Measurements from ENCODE around the gene ADRB2. TPM values are rescaled to one million over a fixed set of nuclear protein-coding genes. Genes with fewer than 3 reads are reported as not detected.
A peak's percentile ranks its signal among the peaks of the same experiment; 100 is the strongest.

The ADRB2 gene
- total and polyA plus RNA-seq, 10 of the 15 experiments (the other 5 are each of a cell fraction or from before 2014, with no cell fraction given), result 0.03 to 0.34 (median 0.18) TPM; not detected in 1

GRCh38 chr5:148791334-148791667 lies 35.1 kb upstream of the ADRB2 start (continued):
- TF ChIP-seq, protein P1, sequence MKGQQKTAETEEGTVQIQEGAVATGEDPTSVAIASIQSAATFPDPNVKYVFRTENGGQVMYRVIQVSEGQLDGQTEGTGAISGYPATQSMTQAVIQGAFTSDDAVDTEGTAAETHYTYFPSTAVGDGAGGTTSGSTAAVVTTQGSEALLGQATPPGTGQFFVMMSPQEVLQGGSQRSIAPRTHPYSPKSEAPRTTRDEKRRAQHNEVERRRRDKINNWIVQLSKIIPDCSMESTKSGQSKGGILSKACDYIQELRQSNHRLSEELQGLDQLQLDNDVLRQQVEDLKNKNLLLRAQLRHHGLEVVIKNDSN (IDR thresholded peaks at IDR 0.05; ENCODE audit: borderline replicate concordance, extremely low read length, insufficient read depth, low read depth, low read length), result no peak
- TF ChIP-seq BCLAF1 (IDR thresholded peaks at IDR 0.05), result no peak
- no peak for TF ChIP-seq TARDBP (IDR thresholded peaks at IDR 0.05; ENCODE audit: borderline replicate concordance)
- TF ChIP-seq SPI1 (IDR thresholded peaks at IDR 0.05; ENCODE audit: borderline replicate concordance, insufficient read depth, low read depth, low read length), result peak; percentile 84
- TF ChIP-seq, protein P2, sequence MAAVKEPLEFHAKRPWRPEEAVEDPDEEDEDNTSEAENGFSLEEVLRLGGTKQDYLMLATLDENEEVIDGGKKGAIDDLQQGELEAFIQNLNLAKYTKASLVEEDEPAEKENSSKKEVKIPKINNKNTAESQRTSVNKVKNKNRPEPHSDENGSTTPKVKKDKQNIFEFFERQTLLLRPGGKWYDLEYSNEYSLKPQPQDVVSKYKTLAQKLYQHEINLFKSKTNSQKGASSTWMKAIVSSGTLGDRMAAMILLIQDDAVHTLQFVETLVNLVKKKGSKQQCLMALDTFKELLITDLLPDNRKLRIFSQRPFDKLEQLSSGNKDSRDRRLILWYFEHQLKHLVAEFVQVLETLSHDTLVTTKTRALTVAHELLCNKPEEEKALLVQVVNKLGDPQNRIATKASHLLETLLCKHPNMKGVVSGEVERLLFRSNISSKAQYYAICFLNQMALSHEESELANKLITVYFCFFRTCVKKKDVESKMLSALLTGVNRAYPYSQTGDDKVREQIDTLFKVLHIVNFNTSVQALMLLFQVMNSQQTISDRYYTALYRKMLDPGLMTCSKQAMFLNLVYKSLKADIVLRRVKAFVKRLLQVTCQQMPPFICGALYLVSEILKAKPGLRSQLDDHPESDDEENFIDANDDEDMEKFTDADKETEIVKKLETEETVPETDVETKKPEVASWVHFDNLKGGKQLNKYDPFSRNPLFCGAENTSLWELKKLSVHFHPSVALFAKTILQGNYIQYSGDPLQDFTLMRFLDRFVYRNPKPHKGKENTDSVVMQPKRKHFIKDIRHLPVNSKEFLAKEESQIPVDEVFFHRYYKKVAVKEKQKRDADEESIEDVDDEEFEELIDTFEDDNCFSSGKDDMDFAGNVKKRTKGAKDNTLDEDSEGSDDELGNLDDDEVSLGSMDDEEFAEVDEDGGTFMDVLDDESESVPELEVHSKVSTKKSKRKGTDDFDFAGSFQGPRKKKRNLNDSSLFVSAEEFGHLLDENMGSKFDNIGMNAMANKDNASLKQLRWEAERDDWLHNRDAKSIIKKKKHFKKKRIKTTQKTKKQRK (IDR thresholded peaks at IDR 0.05; ENCODE audit: low read depth, low read length), result no peak
- no peak for TF ChIP-seq SUPT20H (IDR thresholded peaks at IDR 0.05; ENCODE audit: borderline replicate concordance, control insufficient read depth, low read depth, low read length)
- TF ChIP-seq SREBF2 (IDR thresholded peaks at IDR 0.05; ENCODE audit: low read length), result no peak
- peak; percentile 91 for TF ChIP-seq FOXM1 (IDR thresholded peaks at IDR 0.05; ENCODE audit: low read depth, low read length)
- no peak for TF ChIP-seq STAT1 (conservative IDR thresholded peaks at IDR 0.05)
- 0 out of 4 replicates have a peak, but pooled peaks of 1 of the 2 experiments have one; percentile 23 for TF ChIP-seq SRF (IDR thresholded peaks at IDR 0.05; ENCODE audit: low read depth in 2 of 2, low read length in 2 of 2)
- peak; percentile 49; the same call in 1 of the 2 replicates for TF ChIP-seq TCF7 (IDR thresholded peaks at IDR 0.05; ENCODE audit: borderline replicate concordance)
- peak; percentile 97 for TF ChIP-seq IRF4 (IDR thresholded peaks at IDR 0.05; ENCODE audit: low read depth, low read length)
- no peak for TF ChIP-seq SIX5 (IDR thresholded peaks at IDR 0.05; ENCODE audit: low read depth, low read length, severe bottlenecking)
- no peak for TF ChIP-seq KLF5 (IDR thresholded peaks at IDR 0.05; ENCODE audit: partially characterized antibody)
- TF ChIP-seq, protein P3, sequence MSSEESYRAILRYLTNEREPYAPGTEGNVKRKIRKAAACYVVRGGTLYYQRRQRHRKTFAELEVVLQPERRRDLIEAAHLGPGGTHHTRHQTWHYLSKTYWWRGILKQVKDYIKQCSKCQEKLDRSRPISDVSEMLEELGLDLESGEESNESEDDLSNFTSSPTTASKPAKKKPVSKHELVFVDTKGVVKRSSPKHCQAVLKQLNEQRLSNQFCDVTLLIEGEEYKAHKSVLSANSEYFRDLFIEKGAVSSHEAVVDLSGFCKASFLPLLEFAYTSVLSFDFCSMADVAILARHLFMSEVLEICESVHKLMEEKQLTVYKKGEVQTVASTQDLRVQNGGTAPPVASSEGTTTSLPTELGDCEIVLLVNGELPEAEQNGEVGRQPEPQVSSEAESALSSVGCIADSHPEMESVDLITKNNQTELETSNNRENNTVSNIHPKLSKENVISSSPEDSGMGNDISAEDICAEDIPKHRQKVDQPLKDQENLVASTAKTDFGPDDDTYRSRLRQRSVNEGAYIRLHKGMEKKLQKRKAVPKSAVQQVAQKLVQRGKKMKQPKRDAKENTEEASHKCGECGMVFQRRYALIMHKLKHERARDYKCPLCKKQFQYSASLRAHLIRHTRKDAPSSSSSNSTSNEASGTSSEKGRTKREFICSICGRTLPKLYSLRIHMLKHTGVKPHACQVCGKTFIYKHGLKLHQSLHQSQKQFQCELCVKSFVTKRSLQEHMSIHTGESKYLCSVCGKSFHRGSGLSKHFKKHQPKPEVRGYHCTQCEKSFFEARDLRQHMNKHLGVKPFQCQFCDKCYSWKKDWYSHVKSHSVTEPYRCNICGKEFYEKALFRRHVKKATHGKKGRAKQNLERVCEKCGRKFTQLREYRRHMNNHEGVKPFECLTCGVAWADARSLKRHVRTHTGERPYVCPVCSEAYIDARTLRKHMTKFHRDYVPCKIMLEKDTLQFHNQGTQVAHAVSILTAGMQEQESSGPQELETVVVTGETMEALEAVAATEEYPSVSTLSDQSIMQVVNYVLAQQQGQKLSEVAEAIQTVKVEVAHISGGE (CRISPR knock-in tag; IDR thresholded peaks at IDR 0.05), result no peak
- no peak for TF ChIP-seq PKNOX1 (IDR thresholded peaks at IDR 0.05)
- peak; percentile 92 for TF ChIP-seq ATF2 (IDR thresholded peaks at IDR 0.05; ENCODE audit: low read length)

All from GM12878 (cell line).